ENCODE measurements around the gene SNRNP70. TPM values are rescaled to one million over a fixed set of nuclear protein-coding genes. Genes with fewer than 3 reads are reported as not detected.

Gene SNRNP70, protein sequence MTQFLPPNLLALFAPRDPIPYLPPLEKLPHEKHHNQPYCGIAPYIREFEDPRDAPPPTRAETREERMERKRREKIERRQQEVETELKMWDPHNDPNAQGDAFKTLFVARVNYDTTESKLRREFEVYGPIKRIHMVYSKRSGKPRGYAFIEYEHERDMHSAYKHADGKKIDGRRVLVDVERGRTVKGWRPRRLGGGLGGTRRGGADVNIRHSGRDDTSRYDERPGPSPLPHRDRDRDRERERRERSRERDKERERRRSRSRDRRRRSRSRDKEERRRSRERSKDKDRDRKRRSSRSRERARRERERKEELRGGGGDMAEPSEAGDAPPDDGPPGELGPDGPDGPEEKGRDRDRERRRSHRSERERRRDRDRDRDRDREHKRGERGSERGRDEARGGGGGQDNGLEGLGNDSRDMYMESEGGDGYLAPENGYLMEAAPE
- total RNA-seq, result 155 and 218 TPM in 2 replicates

GRCh38 chr19:49085020-49085867 is at the start of gene SNRNP70:
Gene SNRNP70 (plus strand): TSS chr19:49085451. CDS start chr19:49086415, 964 bp downstream.

DNA sequence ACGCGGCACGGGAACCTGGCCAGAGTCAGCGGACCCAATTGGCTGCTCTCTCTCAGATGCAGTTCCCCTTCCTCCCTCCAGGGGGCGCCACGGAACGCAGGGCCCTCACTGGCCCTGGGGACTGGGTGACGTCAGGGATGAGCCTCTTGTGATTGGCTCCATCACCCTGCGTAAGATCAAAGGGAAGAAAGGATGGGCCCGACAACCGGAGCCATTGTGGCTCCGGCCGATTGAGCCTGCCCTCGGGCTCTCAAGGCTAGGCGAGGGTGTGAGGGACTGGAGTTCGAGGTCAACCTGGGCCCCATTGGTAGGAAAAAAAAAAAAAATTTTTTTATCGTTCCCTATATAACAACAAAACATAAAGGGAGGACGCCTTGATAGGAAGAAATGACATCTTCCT is 48.4 kb upstream of the SNRNP70 start, which contains the start of gene CGB1:
Gene CGB1, minus strand, starts transcription at position 81 of the 400 bp plus-strand sequence. CDS start 184 bp downstream, outside the sequence.

GRCh38 chr19:49043548-49043947 is 41.7 kb upstream of the SNRNP70 start, which contains the start of gene CGB5:
Gene CGB5 (plus strand): TSS chr19:49043848. CDS start chr19:49044210, 362 bp downstream.

DNA sequence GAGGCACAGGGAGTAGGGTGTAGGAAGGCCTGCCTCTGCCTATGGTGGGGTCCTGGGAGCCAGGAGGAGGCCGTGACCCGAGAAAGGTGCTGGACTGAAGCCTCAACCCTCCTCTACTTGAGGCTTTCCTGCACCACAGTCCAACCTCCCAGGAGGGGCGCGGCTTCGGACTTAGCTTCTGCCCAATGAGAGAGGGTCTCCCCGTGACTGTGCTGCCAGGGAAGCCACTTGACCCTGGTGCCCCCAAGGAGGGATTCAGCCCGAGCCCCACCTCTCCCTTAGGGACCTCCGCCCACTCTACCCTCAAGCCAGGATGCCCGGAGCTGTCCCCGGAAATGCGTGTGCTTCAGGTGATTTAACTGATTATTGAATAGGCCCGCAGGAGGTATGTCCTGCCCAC is 36.2 kb upstream of the SNRNP70 start, which contains the start of gene CGB8:
Gene CGB8, minus strand, starts transcription at position 101 of the 400 bp plus-strand sequence. CDS start 372 bp downstream, outside the sequence.

DNA sequence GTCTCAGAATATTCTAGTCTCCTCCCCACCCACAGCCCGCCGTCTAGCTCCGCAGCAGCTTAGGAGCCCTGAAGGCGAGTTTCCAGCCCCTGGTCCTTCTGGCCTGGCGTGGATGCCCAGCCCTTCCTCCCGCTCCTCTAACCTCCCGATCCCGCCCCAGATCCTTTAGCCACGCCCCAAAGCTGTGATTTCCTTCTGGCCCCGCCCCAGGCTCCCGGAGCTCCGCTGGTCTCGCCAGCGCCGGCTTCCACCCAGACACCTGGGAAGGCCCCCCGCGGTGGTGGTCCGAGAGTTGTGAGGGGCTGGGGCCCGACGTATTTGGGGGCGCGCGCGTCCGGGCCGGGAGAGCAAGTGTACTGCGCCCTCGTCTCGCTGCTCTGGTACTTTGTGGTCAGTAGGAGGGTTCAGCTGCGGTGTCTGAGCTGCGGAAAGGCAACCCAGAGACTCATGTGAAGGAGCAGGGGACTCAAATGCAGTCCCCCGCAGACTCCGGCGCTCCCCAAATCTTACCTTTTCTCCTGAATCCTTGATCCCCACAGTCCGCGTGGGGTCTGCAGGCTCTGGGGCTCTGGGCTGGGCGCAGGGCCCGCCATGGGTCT is 27.5 kb upstream of the SNRNP70 start, which contains the start of gene CGB7:
Gene CGB7, minus strand, starts transcription at position 114 of the 599 bp plus-strand sequence. CDS start 2,374 bp downstream, outside the sequence.

GRCh38 chr19:49064768-49065611 is 20.3 kb upstream of the SNRNP70 start, which contains the start of gene NTF4:
Gene NTF4 (minus strand): TSS chr19:49064818. CDS start chr19:49061997, 2,821 bp downstream.

DNA sequence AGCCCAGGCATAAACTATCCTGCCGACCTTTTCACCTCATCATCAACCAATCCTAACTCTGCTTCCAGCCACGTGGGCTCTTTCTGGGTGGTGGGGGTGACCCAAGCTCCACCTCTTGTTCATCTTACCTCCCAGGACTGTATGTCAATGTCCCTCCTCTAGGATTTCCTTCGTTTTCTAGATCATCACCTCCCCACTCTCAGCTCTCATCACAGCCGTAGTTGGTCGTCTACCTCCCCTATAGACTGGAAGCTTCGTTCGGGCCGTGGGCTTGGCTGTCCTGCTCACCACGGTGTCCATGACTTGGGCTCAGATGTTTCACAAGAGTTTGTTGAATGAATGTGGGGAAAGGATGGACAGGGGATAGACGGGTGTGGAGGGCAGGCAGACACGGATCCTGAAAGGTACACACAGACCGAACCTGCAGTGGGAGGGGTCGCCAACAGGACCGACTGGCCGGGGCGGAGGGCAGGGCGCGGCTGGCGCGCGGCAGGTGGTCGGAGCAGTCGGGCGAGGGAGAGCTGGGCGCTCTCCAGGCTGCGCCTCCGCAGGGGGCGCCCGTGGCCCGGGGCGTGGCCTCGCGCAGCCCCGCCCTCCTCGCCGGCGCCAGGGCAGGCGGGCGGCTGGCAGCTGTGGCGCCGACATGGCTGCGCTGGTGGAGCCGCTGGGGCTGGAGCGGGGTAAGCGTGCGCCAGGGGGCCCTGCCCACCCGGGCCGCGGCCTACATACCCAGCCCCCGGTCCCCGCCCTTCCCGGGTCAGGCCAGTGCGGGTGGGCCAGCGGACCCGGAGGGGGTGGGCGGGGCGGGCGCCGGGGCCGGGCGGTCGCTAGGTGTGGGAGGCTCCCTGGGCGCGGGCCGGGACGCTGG is 28.7 kb downstream of the SNRNP70 start, which contains the start of gene LIN7B:
Gene LIN7B, plus strand, starts transcription at position 609 of the 868 bp plus-strand sequence. Its CDS starts 35 bp downstream, at position 644.

GRCh38 chr19:49118565-49119410 is 33.5 kb downstream of the SNRNP70 start, which contains the start of gene C19orf73:
Gene C19orf73 (minus strand): TSS chr19:49119143. CDS start chr19:49119022, 121 bp downstream.

DNA sequence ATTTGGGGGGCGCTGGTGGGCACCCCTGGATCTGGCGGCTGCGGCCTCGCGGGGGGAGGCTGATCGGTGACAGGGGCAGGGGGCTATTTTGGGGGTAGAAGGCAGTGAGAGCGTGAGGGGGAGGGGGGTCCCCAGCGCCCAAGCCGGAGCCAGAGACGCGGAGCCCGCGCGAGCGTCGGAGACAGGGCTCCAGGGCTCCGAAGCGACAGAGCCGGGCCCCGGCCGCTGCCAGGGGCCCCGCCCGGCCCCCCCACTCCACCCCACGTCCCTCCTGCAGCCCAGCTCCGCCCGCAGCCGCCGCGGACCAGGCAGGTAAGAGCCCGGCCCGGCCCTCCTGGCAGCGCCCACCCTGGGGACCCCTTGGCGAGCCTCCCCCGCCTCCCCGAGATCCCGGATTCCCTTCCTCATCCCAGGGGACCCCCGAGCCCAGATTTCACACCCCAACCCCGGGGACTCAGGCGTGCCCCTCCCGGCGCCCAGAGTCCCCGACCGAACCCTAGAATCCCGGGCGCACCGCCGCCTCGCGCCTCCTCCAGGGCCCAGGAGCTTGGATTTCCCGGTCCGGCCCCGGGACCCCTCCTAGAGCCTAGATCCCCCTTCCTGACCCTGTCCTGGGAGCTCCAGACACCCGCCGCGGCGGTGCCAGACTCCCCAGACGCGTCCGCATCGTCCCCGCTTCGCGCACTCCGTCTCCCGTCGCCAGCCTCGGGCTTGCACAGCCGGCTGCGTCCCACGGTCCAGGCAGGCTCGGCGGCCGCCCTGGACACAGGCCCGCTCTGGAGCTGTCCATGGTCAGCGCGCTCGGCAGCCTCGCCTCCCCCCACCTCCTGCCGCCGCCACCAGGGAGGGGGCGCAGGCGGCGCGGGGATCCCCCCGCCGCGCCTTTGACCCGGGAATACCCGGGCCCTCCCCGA is 34.4 kb downstream of the SNRNP70 start, which contains the start of gene PPFIA3:
Gene PPFIA3, plus strand, starts transcription at position 134 of the 914 bp plus-strand sequence. CDS start 8,330 bp downstream, outside the sequence.

DNA sequence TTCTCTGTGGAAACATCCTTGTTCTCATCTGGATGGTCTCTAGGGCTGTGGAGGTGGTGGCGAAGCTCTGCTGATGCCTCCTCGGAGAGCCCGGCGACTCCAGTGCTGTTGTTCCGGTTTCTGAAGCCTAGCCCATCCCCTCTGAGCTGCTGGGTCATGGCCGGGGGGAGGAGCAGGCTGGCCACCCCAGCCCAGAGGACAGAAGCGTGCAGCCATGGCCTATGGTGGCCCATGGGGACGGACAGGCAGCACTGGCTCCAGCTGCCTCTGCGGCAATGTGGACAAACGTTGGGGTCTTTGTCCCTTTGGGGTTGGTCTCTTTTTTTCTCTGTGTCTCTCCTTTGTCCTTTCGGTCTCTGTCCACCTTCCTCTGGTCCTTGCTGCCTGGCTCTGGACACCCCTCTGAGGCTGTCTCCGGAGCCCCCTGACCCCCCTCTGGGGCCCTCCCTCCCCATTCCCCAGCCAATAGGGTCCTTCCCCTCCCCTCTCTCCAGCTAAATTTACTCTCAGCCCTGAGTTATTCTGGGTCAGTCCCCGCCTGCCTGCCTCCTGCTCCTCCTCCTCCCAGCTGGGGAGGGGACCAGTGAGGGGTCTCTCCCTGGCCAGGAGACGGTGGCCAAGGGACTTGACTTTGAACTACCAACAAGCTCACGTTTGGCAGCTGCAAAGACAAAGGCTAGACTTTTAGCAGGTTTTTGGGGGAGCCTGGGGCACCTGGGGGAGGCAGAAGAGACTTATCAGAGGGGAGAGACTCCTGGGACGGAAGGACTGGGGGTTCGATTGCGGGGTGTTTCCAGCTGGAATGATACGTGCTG is 70.0 kb downstream of the SNRNP70 start, which contains the start of gene HRC:
Gene HRC, minus strand, starts transcription at position 392 of the 815 bp plus-strand sequence. Its CDS starts 159 bp downstream, at position 233.

GRCh38 chr19:49157445-49158224 is 72.4 kb downstream of the SNRNP70 start, which contains the start of gene TRPM4:
Gene TRPM4 (plus strand): TSS chr19:49157792. CDS start chr19:49157867, 75 bp downstream.

Other genes with a start within 250 kb of the SNRNP70 start
- 2.0 and 24.1 TPM in 2 replicates for gene HSD17B14, start 249.0 kb upstream of the SNRNP70 start, total RNA-seq
- gene PLEKHA4, start 216.8 kb upstream of the SNRNP70 start, total RNA-seq, result 2.8 and 12.4 TPM in 2 replicates
- 22.8 and 32.2 TPM in 2 replicates for gene PPP1R15A, start 213.0 kb upstream of the SNRNP70 start, total RNA-seq
- not detected in 2 replicates for gene TULP2, start 186.7 kb upstream of the SNRNP70 start, total RNA-seq
- gene NUCB1, start 185.1 kb upstream of the SNRNP70 start, total RNA-seq, result 196 and 317 TPM in 2 replicates
- gene DHDH, start 151.8 kb upstream of the SNRNP70 start, total RNA-seq, result 0.33 TPM in 1 of 2 replicates, not detected in the other
- 129 and 173 TPM in 2 replicates for gene BAX, start 130.6 kb upstream of the SNRNP70 start, total RNA-seq
- 1,218 and 2,784 TPM in 2 replicates for gene FTL, start 120.1 kb upstream of the SNRNP70 start, total RNA-seq
- 34.2 and 47.6 TPM in 2 replicates for gene GYS1, start 92.1 kb upstream of the SNRNP70 start, total RNA-seq
- gene RUVBL2, start 91.6 kb upstream of the SNRNP70 start, total RNA-seq, result 137 and 324 TPM in 2 replicates
- 0.49 and 0.76 TPM in 2 replicates for gene LHB, start 68.4 kb upstream of the SNRNP70 start, total RNA-seq
- gene CGB3, start 61.1 kb upstream of the SNRNP70 start, total RNA-seq, result 0.33 TPM in 1 of 2 replicates, not detected in the other
- gene CGB2, start 53.6 kb upstream of the SNRNP70 start, total RNA-seq, result 3.9 TPM in 1 of 2 replicates, not detected in the other
- 3.7 TPM in 1 of 2 replicates, not detected in the other for gene CGB1, start 48.6 kb upstream of the SNRNP70 start, total RNA-seq
- 0.38 and 2.1 TPM in 2 replicates for gene CGB5, start 41.6 kb upstream of the SNRNP70 start, total RNA-seq
- gene CGB8, start 36.3 kb upstream of the SNRNP70 start, total RNA-seq, result 0.25 and 8.0 TPM in 2 replicates
- gene CGB7, start 27.7 kb upstream of the SNRNP70 start, total RNA-seq, result 3.4 and 3.6 TPM in 2 replicates
- 0.25 TPM in 1 of 2 replicates, not detected in the other for gene NTF4, start 20.6 kb upstream of the SNRNP70 start, total RNA-seq
- not detected in 2 replicates for gene KCNA7, start 12.8 kb upstream of the SNRNP70 start, total RNA-seq
- gene LIN7B, start 28.9 kb downstream of the SNRNP70 start, total RNA-seq, result 6.4 and 8.9 TPM in 2 replicates
- gene C19orf73, start 33.7 kb downstream of the SNRNP70 start, total RNA-seq, result 3.7 and 6.0 TPM in 2 replicates
- gene PPFIA3, start 34.1 kb downstream of the SNRNP70 start, total RNA-seq, result 2.4 and 2.7 TPM in 2 replicates
- not detected in 2 replicates for gene HRC, start 69.9 kb downstream of the SNRNP70 start, total RNA-seq
- gene TRPM4, start 72.3 kb downstream of the SNRNP70 start, total RNA-seq, result 7.7 and 13.8 TPM in 2 replicates
- gene SLC6A16, start 239.7 kb downstream of the SNRNP70 start, total RNA-seq, result under 0.01 and 0.13 TPM in 2 replicates
- not detected in 2 replicates for gene CD37, start 250.0 kb downstream of the SNRNP70 start, total RNA-seq

Measured in mesangial cell (primary cell).